HG03039 (cell line): ENCODE results near the gene ZNF516.

Experiments used
- ATAC-seq: cut with Tn5 transposase; IDR thresholded peaks from one replicate; pipeline ENCODE4 v1.9.1; 2021; ENCODE audit warnings: mild to moderate bottlenecking, moderate library complexity; ENCODE audit not compliant: unreplicated experiment

Gene ZNF516

DNA sequence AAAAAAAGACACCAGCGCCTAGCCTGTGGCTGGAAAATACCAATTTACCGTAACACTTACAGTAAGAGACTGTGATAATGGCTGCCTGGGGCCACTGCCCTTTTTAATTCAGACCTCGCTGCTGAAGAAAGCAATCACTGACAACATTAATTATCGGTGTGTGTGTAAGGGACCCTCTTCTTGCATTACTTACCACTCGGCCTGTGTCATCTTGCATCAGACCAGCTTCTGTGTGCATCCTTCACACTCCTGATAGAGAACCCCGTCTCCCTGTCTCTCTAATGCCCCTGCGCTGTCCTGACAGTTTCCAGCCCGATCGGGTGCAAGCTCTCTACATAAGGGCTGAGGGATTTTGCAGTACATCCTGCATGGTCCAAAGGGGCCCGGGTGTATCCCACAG lies 124.4 kb downstream of the ZNF516 start:
- no peak for ATAC-seq

DNA sequence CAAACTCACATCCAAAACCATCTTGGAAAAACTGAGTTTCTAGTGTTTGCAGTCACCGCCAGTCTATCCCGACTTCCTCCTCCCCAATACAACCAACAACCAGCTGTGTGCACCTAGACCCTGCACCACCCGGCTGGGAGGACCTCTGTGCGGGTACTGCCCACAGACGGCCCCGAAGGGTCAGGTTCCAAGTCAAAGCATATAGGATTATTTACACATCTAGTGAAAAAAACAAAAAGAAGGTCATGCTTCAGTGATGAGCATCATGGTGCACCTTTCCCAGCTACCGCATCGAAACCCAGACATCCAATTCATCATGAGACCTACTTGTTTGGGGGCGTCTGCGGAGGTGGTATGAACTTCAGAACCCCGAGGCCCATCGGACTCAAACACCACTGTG lies 124.8 kb downstream of the ZNF516 start:
- no peak for ATAC-seq

DNA sequence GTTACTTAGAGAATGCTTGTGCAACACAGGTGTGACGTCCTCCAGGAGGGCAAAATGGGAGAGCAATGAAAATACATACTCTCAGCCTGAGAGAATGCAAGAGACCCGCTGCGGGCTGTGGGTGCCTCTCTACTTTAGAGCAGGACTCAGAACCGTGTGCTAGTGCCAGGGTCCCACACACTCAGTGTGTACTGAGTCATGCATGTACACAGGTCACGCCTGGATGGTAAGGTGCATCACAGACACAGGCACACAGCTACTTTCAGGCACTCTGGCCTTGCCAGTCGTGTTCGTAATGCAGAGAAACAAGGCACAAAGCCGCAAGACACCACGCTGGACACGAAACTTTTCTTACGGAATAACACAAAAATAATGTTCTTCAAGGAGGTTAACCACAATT lies 125.3 kb downstream of the ZNF516 start:
- ATAC-seq: no peak

DNA sequence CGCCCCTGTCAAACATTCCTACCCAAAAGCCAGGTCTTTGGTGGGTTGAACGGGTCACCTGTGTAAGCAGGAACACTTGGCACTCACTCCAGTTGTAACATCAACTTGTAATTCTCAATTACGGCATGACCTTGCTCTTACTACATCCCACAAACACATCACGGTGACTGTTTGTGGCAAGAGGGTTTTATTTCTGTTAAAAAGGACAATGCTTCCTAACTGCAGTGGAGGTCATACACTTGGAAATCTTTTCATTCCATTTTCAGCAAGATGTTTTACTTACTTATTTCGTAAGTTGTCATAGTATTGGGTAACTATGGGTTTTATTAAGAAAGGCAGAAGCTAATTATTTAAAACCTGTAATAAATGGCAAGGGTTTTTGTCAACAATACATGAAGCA lies 126.1 kb downstream of the ZNF516 start:
- no peak for ATAC-seq

DNA sequence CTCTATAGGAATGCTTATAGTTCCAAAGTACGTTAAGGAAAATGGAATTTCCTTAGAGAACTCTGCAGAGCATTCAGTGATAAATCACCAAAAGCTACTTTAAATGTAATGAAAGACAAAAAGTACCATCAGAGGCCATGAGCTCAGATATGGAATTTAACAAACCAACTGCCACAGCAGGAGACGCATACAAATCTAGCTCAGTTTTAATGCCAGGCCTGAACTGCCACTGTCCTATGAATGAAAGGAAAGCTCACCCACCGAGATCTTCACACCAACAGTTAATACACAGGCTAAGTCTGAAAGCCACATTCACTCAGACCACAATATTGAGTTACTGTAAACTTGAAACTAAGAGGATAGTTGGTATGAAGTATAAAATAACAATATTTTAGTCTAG lies 126.8 kb downstream of the ZNF516 start:
- ATAC-seq: no peak

DNA sequence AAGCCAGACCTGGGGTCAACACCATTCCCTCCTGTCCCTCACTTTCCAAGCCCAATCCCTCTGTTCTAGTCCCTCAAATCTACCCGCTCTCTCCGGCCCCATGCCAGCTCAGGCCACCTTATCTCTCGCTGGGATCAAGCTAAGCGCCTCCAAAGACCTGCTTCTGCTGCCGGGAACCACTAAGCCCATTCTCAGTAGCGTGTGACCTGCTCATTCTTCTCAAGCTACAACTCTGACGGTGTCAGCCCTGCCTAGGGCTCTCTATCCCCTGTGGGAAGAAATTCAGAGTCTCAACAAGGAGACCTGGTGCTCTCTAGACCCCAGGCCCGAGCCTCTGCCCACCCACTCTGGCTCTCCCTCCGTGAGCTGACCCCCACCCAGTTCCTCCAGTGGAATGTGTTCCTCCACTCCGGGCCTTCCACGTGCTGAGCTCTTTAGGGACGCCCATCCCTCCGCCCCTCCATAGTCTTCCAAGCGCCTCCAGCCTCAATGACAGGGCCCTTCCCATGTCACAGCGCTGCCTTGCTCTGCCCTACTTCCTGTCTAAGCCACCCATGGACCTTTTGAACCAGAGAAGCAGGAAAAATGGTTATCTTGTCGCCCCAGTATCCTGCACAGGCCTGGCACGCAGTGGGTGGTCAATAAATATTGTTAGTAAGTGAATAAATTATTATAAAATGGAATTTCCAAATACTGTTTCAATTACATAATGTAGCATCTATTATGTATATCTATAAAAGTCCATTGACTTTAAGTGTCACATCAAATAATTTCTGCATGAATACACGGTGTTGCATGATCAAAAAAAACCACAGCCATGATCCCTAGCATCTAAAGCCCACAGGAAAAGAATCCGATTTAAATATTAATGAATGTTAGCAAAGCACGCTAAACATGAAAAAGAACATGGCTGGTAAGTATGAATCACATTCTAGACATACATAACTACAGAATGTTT lies 127.6 kb downstream of the ZNF516 start:
- no peak for ATAC-seq

DNA sequence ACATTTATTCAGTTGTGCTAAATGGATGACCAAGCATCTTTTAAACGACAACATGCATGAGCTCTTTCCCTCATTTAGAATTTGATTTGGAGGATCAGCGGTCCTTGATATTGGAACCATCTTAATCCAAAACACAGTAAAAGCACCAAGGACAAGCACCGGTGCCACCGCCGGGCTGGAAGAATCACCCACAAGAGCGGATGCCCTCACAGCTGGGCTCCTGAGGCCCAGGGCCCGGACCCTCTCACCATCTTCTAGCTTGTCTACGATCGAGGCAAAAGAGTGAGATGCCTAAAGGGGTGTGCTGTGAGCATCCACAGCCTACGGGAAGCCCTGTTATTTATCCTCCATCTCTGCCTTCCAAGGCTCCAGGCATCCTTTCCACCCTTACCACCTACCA lies 129.5 kb downstream of the ZNF516 start:
- ATAC-seq: no peak

DNA sequence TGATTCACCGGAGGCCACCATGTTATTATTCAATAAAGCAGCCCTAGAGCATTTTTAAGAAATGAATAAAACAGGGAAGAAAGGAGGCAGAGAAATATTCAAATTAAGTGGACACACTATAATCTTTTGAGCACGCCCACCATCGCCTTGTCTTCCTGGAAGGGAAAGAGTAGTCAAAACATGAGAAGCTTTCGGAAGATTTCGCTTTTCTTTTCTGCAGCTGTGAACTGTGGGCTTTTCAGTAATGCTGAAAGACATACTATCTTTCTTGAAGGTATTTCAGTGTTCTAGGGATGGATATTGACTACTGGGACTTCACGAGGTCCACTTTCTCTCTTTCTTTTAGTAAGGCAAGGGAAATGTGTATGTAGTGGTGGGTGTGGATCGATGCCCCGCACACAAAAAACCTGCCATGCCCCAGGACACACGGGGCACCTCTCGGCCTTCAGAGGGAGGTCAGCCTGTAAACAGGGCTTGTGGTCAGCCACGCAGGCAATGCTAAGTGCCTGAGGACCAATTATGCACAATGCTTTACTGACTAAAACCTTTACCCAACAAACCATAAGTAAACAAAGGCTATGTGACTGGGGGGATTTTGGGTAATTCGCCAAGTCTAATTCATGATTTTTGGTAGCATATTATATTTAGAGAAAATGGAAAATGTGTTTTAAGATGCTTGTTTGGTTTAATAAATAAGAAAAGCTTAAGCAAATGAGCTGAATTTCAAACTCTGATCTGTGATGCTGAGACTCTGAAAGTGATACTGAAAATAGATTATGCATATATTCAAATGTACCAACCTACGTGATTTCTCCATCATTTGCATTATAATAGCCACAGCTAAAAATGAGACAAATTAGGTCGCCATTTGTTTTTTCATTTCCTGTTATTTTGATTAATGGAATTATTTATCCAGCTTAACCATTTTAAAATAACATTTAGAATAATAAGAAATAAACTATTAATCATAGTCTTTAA lies 130.5 kb downstream of the ZNF516 start:
- peak; percentile 74 for ATAC-seq

DNA sequence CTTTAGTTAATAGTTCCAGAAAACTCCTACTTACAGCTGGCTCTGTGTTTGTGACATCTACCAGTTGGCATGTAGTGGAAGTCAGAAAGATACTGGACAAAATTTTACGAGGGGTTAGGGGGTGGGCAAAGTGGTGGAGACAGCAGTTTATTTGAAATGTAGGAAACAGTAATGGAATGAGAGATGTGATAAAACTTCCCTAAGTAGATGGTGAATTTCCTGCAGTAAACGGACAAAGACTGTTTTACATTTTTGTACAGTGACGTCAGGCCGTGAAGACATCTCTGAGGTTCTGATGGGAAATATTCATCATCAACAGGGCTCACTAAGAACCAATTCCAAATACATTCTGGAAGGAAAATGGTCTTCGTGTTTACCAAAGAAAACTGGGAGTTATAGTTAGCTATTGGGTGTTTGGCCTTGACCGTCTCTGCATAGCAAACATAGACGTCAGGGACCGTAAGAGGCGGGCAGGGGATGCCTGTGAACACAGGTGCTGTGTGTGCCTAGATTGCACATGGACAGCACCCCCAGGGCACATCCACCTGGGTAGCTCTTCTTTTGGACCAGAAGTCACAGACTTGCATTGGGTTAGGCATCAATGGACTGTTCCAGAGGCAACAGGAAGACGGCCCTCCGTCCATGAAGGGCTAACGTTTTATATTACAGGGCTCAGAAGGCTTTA lies 131.5 kb downstream of the ZNF516 start:
- no peak for ATAC-seq

DNA sequence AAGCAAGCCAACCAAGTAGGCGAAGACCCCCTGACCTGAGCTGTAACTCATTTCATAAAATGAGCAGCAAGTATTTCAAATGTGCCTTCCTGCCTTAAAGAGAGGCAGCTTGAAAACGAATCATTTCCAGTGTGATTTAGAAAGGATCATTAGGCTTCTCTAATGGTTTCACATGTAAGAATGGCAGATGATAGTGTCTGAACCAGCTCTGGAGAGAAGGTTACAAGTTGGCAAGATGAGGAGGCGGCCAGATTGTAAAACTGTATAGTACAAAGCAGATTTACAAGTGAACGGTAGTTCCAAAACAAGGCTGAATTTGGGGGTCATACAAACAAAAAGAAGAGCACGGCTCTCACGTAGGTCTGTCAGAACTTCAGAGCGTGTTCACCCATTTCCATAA lies 132.4 kb downstream of the ZNF516 start:
- no peak for ATAC-seq

DNA sequence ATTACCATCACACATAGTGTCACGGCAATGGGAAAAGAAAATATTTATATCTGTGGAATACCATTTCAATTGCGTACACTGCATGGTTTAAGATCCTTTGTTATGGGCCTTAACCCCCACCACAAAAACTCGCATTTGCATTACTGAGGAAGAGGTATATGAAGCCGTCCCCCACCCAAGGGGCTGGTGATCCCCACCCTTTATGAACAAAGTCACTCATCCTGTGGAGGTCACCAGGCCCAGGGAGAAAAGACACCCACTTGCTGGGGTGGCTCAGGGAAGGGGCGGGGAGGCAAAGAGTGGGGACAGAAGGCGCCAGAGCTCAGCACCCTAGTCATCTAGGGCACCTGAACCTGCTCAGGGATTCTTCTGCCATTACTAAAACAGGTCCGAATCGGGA lies 133.8 kb downstream of the ZNF516 start:
- no peak for ATAC-seq

DNA sequence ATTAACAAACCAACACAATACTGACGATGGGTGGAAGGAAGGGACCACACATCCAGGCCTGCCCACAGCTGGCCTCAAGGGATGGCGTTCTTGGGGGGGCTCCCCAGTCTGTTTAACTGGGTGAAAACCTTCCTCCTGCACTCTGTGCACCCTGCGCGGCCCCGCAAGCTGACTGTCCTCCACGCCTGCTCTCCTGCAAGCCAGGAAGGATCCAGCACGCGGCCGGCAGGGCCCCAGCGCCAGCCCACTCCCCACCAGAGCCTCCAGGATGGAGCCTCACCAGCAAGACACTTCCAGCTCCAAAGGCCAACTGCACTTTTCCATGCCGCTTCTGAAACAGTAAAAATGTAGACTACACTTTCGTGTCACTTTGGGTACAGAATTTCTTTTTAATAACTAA lies 135.1 kb downstream of the ZNF516 start:
- no peak for ATAC-seq

DNA sequence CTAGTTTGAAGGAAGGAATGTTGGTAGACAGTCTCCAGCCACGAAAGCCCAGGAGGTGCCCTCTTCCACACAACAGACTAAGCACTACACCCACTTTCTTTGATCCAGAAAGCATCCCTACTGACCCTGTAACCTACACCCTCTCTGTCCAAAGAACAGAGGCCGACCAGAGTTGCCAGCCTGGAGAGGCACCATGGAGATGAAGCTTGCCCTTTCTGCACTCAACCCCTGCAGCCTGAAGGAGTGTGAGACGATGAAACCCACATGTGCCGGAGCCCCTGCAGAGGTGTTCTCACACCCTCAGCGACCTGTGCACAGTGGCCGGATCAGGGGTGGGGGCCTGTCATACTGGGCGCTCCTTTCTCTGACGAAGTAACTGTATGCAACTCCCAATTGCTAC lies 136.3 kb downstream of the ZNF516 start:
- ATAC-seq: no peak

DNA sequence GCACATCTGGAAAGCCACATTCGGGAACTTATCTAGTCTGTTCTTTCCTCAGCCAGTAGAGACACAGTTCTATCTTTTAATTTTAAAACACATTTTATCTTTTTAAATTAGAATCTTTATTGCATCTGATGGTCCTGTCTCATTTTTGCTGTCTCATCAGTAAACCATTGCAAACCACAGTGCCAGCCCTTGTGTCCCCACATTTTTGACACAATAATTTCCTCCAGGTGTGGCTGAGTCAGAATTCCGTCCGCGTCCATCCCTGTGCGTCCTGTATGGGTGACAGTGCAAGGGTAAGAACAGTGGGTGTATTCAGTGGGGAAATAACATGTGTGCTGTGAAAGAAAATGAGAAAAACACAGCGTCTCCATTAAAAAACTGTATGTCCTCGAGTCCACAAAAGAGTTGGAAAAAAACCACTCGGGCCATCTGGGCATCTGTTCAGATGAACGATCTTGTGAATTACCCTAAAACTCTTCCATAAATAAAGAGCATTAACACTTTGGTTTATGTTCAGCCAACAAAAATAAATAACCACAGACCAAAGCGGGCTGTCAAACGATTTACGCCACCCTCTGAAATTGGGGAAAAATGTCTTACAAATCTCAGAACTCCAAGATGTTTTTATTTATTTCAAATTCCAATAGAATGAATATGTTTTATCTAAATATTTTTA lies 137.3 kb downstream of the ZNF516 start:
- no peak for ATAC-seq

DNA sequence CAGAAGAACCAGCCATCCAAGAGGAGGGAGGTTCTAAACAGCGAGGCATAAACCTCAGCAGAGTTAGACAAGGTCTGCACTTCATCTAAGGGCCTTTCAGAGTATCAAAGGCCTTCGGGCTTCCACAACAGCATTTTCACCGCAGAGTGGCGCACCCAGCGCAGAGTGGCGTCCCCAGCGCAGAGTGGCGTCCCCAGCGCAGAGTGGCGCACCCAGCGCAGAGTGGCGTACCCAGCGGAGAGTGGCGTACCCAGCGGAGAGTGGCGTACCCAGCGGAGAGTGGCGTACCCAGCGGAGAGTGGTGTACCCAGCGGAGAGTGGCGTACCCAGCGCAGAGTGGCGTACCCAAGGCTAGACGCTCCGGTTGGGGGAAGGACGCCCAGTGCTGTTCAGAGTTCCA lies 137.9 kb downstream of the ZNF516 start:
- ATAC-seq: no peak

DNA sequence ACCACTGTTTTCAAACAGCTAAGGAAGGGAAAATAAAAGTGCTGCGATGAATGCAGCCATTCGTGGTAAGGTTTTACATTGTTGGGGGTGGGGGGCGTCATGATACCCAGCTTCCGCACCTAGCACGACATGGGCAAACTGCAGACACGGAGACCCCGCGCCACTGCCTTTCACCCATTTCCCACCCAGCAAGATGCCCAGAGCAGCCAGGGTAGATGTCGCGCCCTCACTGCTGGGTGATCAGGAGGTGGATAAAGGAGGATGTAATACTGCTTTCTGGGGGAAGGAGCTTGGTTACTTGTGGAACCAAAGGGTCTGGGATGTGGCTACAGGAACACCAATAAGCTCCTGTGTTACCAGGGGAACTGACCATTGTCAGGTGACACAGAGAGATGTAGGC lies 138.4 kb downstream of the ZNF516 start:
- ATAC-seq: no peak

DNA sequence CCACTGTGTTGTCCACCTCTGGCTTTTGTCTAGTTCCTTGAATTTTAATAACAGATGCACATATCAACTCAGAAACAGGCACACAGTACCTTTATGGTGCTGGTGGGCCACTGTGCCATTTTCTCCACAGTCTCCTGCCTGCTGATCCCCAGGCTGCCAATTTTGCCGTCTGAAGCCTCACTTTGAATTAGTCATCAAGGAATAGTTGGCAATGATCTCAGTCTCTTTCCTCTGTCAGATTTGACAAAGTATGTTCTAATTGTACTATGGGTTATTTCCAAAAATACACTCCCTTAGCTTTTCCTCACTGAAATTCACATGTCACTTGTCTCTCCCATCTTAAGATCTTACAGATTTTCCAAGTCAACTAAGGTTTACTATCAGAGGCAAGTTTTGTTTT lies 140.7 kb downstream of the ZNF516 start:
- ATAC-seq: no peak

DNA sequence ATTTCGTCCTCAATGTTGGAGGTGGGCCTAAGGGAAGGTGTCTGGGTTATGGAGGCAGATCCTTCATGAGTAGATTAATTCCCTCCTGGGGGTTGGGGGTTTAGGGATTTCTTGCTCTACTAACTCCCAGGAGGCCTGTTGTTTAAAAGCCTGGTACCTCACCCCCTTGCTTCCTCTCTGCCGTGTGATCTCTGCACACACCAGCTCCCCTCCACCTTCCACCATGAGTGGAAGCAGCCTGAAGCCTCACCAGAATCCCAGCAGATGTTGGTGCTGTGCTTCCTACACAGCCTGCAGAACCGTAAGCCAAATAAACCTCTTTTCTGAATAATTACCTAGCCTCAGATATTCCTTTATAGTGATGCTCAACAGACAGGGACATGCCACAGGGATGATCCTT lies 141.5 kb downstream of the ZNF516 start:
- ATAC-seq: no peak

DNA sequence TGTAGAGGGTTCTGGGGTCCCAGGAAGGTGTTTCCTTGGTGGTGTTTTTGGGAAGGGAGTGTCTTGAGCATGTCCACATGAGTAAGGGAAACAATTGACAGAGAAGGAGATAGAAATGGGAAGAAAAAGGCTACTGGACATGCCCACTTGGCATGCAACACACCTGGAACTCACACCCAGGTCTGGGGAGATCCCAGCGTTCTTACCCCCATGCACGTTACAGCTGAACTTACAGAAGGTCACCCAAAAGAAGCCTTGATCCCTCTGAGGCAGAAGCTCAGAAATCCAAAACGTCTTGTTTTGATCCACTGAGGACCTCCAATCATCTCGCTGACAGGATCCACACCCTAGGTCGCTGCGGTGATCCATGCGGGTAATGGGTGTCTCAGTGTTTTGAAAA lies 142.0 kb downstream of the ZNF516 start:
- ATAC-seq: no peak

DNA sequence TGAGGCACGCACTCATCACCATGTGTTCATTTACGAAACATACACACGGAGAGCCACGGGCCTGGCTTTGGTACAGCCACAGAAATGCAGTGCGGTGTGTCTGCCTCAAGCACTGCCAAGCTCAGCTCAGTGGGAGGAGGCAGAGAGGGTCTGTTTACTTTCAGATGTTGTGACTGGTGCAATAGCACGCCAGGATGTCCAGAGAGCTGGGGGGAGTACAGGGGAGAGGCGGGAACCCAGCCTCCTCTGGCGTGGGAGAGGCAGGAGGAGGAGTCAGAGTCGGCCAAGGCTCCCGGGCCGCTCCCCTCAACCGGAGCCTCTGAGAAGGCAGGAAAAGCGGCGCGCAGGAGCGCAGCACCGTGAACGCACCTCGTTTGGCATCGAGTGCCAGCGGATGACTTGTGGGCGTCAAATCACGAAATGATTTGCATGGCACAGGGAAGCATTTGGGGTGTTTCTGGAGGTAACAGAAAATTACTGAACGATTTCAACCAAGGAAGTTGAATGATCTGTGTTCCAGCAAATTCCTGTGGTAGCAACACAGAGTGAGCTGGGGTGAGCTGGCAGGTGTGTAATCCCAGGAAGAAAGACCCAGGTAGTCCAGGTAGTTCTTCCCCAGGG lies 143.0 kb downstream of the ZNF516 start:
- no peak for ATAC-seq
